ENCODE measurements around the gene PCDH9.

GRCh38 chr13:66926200-66926850, 303.8 kb downstream of the PCDH9 start:
- TF ChIP-seq, protein P1, sequence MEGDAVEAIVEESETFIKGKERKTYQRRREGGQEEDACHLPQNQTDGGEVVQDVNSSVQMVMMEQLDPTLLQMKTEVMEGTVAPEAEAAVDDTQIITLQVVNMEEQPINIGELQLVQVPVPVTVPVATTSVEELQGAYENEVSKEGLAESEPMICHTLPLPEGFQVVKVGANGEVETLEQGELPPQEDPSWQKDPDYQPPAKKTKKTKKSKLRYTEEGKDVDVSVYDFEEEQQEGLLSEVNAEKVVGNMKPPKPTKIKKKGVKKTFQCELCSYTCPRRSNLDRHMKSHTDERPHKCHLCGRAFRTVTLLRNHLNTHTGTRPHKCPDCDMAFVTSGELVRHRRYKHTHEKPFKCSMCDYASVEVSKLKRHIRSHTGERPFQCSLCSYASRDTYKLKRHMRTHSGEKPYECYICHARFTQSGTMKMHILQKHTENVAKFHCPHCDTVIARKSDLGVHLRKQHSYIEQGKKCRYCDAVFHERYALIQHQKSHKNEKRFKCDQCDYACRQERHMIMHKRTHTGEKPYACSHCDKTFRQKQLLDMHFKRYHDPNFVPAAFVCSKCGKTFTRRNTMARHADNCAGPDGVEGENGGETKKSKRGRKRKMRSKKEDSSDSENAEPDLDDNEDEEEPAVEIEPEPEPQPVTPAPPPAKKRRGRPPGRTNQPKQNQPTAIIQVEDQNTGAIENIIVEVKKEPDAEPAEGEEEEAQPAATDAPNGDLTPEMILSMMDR (conservative IDR thresholded peaks at IDR 0.05; ENCODE audit: low read length), result no peak
- TF ChIP-seq EZH2phosphoT487 (IDR thresholded peaks at IDR 0.05; ENCODE audit: borderline replicate concordance), result no peak

Measured in Loucy (cell line).